ENCODE data around the gene COX6A1.

Gene COX6A1

GRCh38 chr12:120412421-120412820 lies 25.5 kb upstream of the COX6A1 start:
- H3K4me1 Mint-ChIP-seq (ENCODE audit: low read depth in 2 of 2) = no peaks in the 10 kb centered on the region
- H3K9me3 Mint-ChIP-seq = no peaks in the 10 kb centered on the region
- ATAC-seq (replicated peaks) = no peak

GRCh38 chr12:120413901-120414695 lies 23.8 kb upstream of the COX6A1 start:
- no peak for ATAC-seq (replicated peaks)
- no peaks in the 10 kb centered on the region for H3K36me3 Mint-ChIP-seq (ENCODE audit: insufficient read depth)

More at GRCh38 chr12:120412421-120412820, 25.5 kb upstream of the COX6A1 start:
- Mint-ChIP-seq H3K27me3 (peaks cover 8 to 38% of the 10 kb centered on the region in 2 donors), H3K4me3 (no peak overlapping the region), H3K36me3 (ENCODE audit: insufficient read depth) (no peaks in the 10 kb centered on the region), H3K27ac (no peak overlapping the region)
- DNase-seq = no peak

GRCh38 chr12:120416490-120417216 lies 21.3 kb upstream of the COX6A1 start:
- no peak overlapping the region for H3K27ac Mint-ChIP-seq
- H3K27me3 Mint-ChIP-seq = peaks cover 8 to 48% of the 10 kb centered on the region in 2 donors
- DNase-seq (no peak), ATAC-seq (replicated peaks) (no peak)
- no peaks in the 10 kb centered on the region for H3K36me3 Mint-ChIP-seq (ENCODE audit: insufficient read depth)
- no peaks in the 10 kb centered on the region for H3K9me3 Mint-ChIP-seq
- H3K4me1 Mint-ChIP-seq (ENCODE audit: low read depth in 2 of 2) = no peaks in the 10 kb centered on the region
- H3K4me3 Mint-ChIP-seq = no peak overlapping the region

More at GRCh38 chr12:120413901-120414695, 23.8 kb upstream of the COX6A1 start:
- no peak overlapping the region for H3K27ac Mint-ChIP-seq
- peaks cover 8 to 48% of the 10 kb centered on the region in 2 donors for H3K27me3 Mint-ChIP-seq
- H3K4me3 Mint-ChIP-seq = no peak overlapping the region
- H3K9me3 Mint-ChIP-seq = no peaks in the 10 kb centered on the region
- no peak for DNase-seq
- H3K4me1 Mint-ChIP-seq (ENCODE audit: low read depth in 2 of 2) = no peaks in the 10 kb centered on the region

- no peak overlapping the region for H3K27ac Mint-ChIP-seq
- DNase-seq (no peak), ATAC-seq (replicated peaks) (no peak)
- no peaks in the 10 kb centered on the region for H3K4me1 Mint-ChIP-seq (ENCODE audit: low read depth in 2 of 2)
- H3K9me3 Mint-ChIP-seq = no peaks in the 10 kb centered on the region
- peaks cover 0 to 37% of the 10 kb centered on the region in 2 donors for H3K27me3 Mint-ChIP-seq
- H3K4me3 Mint-ChIP-seq = no peak overlapping the region
- H3K36me3 Mint-ChIP-seq (ENCODE audit: insufficient read depth) = no peaks in the 10 kb centered on the region
These were observed 19.9 kb upstream of the COX6A1 start for GRCh38 chr12:120417917-120418580.

- ATAC-seq (replicated peaks) (no peak), DNase-seq (no peak)
- H3K27ac Mint-ChIP-seq = no peak overlapping the region
- peaks cover 3% of the 10 kb centered on the region for H3K36me3 Mint-ChIP-seq (ENCODE audit: insufficient read depth)
- no peak overlapping the region for H3K4me3 Mint-ChIP-seq
- H3K27me3 Mint-ChIP-seq = peaks cover 0 to 18% of the 10 kb centered on the region in 2 donors
- H3K9me3 Mint-ChIP-seq = no peaks in the 10 kb centered on the region
- H3K4me1 Mint-ChIP-seq (ENCODE audit: low read depth in 2 of 2) = peaks cover 0 to 4% of the 10 kb centered on the region in 2 donors
These were observed 16.2 kb upstream of the COX6A1 start for GRCh38 chr12:120421701-120422100.

GRCh38 chr12:120422892-120423456 lies 14.9 kb upstream of the COX6A1 start:
- no peak for DNase-seq
- Mint-ChIP-seq H3K4me1 (ENCODE audit: low read depth in 2 of 2) (peaks cover 0 to 4% of the 10 kb centered on the region in 2 donors), H3K36me3 (ENCODE audit: insufficient read depth) (peaks cover 3% of the 10 kb centered on the region), H3K27ac (no peak overlapping the region), H3K27me3 (peaks cover 0 to 5% of the 10 kb centered on the region in 2 donors), H3K9me3 (no peaks in the 10 kb centered on the region), H3K4me3 (peak overlapping the region in 1 of 2 donors; percentile 51)
- no peak for ATAC-seq (replicated peaks)

- Mint-ChIP-seq H3K4me1 (ENCODE audit: low read depth in 2 of 2) (peaks cover 3 to 6% of the 10 kb centered on the region in 2 donors), H3K27ac (no peak overlapping the region), H3K27me3 (peaks cover 18 to 19% of the 10 kb centered on the region in 2 donors), H3K4me3 (no peak overlapping the region), H3K36me3 (ENCODE audit: insufficient read depth) (peaks cover 3% of the 10 kb centered on the region), H3K9me3 (no peaks in the 10 kb centered on the region)
- ATAC-seq (replicated peaks) (no peak), DNase-seq (no peak)
These were observed 12.1 kb upstream of the COX6A1 start for GRCh38 chr12:120425797-120426196.

- Mint-ChIP-seq H3K4me3 (no peak overlapping the region), H3K36me3 (ENCODE audit: insufficient read depth) (peaks cover 4% of the 10 kb centered on the region), H3K27me3 (peaks cover 18 to 28% of the 10 kb centered on the region in 2 donors), H3K27ac (no peak overlapping the region), H3K9me3 (no peaks in the 10 kb centered on the region), H3K4me1 (ENCODE audit: low read depth in 2 of 2) (peaks cover 2 to 3% of the 10 kb centered on the region in 2 donors)
- ATAC-seq (replicated peaks) (no peak), DNase-seq (no peak)
These were observed 9.2 kb upstream of the COX6A1 start for GRCh38 chr12:120428597-120429229.

- DNase-seq (no peak), ATAC-seq (replicated peaks) (no peak)
- peaks cover 18 to 28% of the 10 kb centered on the region in 2 donors for H3K27me3 Mint-ChIP-seq
- H3K4me3 Mint-ChIP-seq = no peak overlapping the region
- no peak overlapping the region for H3K27ac Mint-ChIP-seq
- H3K36me3 Mint-ChIP-seq (ENCODE audit: insufficient read depth) = peaks cover 4% of the 10 kb centered on the region
- no peaks in the 10 kb centered on the region for H3K9me3 Mint-ChIP-seq
- peaks cover 2 to 3% of the 10 kb centered on the region in 2 donors for H3K4me1 Mint-ChIP-seq (ENCODE audit: low read depth in 2 of 2)
These were observed 8.5 kb upstream of the COX6A1 start for GRCh38 chr12:120429368-120429767.

GRCh38 chr12:120432772-120433525 lies 5.0 kb upstream of the COX6A1 start:
- Mint-ChIP-seq H3K9me3 (no peaks in the 10 kb centered on the region), H3K4me1 (ENCODE audit: low read depth in 2 of 2) (peaks cover 8 to 9% of the 10 kb centered on the region in 2 donors), H3K27ac (no peak overlapping the region), H3K4me3 (no peak overlapping the region), H3K36me3 (ENCODE audit: insufficient read depth) (peaks cover 12% of the 10 kb centered on the region), H3K27me3 (peaks cover 18 to 28% of the 10 kb centered on the region in 2 donors)
- no peak for ATAC-seq (replicated peaks)
- DNase-seq = no peak

- no peak for DNase-seq
- ATAC-seq (replicated peaks) = no peak
These were observed 734 bp downstream of the COX6A1 start for GRCh38 chr12:120438495-120439198.

More at GRCh38 chr12:120438495-120439198, 734 bp downstream of the COX6A1 start:
- H3K4me3 Mint-ChIP-seq = peak overlapping the region; percentile 91 to 97
- H3K36me3 Mint-ChIP-seq (ENCODE audit: insufficient read depth) = peaks cover 47% of the 10 kb centered on the region
- H3K9me3 Mint-ChIP-seq = no peaks in the 10 kb centered on the region
- peaks cover 17 to 18% of the 10 kb centered on the region in 2 donors for H3K4me1 Mint-ChIP-seq (ENCODE audit: low read depth in 2 of 2)
- no peaks in the 10 kb centered on the region for H3K27me3 Mint-ChIP-seq
- H3K27ac Mint-ChIP-seq = peak overlapping the region; percentile 69 to 95

All from effector memory CD8-positive, alpha-beta T cell (primary cell).